ENCODE data around the gene KDM3A.

- TF ChIP-seq CTCF (IDR thresholded peaks at IDR 0.05 in 8 of 11, conservative IDR thresholded peaks at IDR 0.05 in 3 of 11) (no peak), POLR2A (IDR thresholded peaks at IDR 0.05) (no peak)
These were observed 38.9 kb downstream of the KDM3A start for GRCh38 chr2:86480105-86480504.
